Panc1 (cell line): ENCODE measurements around the gene SPRED3. TPM values are rescaled to one million over a fixed set of nuclear protein-coding genes. Genes with fewer than 3 reads are reported as not detected.

Experiments used
- ATAC-seq: fragments of 200-7000 bp; cut with Tn5 transposase; 2 replicates; pipeline ENCODE4 v1.9.1; 2020; ENCODE audit warnings: mild to moderate bottlenecking, moderate library complexity
- BruUV-seq: library from RNA; stranded (reverse); fragments of 400-500 nt; replicated peaks from 2 replicates; lab custom pipeline; 2021; lab: Mats Ljungman, UMichigan
- CTCF ChIA-PET: fragments of 300-600 bp; sonication (Branson Sonifier 250); formaldehyde crosslinking; loops from one replicate; lab custom pipeline; 2022; ENCODE audit warnings: antibody characterized with exemption; lab: Charles Lee
- POLR2A ChIA-PET: fragments of 300-600 bp; sonication (Branson Sonifier 250); formaldehyde crosslinking; loops from one replicate; lab custom pipeline; 2022; ENCODE audit warnings: antibody characterized with exemption; lab: Charles Lee
- DNase-seq: peaks from one replicate; pipeline ENCODE4 v3.0.0-alpha.2; 2010; ENCODE audit warnings: low read depth, low spot score
- H3K27ac ChIP-seq: 2 replicates; pipeline ENCODE4 v1.5.1; 2011; ENCODE audit warnings: mild to moderate bottlenecking, low read length, inconsistent platforms
- H3K27me3 ChIP-seq: fragments of 200-500 bp; sonication (Bioruptor generic); 2 replicates; pipeline ENCODE4 v1.6.0; 2014; ENCODE audit warnings: low read length, inconsistent platforms; ENCODE audit not compliant: control insufficient read depth, insufficient read depth
- H3K36me3 ChIP-seq: fragments of 200-500 bp; sonication (Bioruptor generic); 2 replicates; pipeline ENCODE4 v1.5.1; 2014; ENCODE audit warnings: inconsistent platforms, mild to moderate bottlenecking, low read length, moderate library complexity; ENCODE audit not compliant: control insufficient read depth, insufficient read depth
- H3K4me1 ChIP-seq: 2 replicates; pipeline ENCODE4 v1.5.1; 2011; ENCODE audit warnings: inconsistent platforms, mild to moderate bottlenecking, low read length, moderate library complexity; ENCODE audit not compliant: control insufficient read depth, insufficient read depth
- H3K4me3 ChIP-seq, 2 experiments: 2 replicates each; pipeline ENCODE4 v1.5.1; 2011 to 2012; ENCODE audit warnings: low read depth in 2 of 2, low read length in 2 of 2, mild to moderate bottlenecking in 2 of 2, inconsistent platforms in 1 of 2, moderate library complexity in 1 of 2
- H3K9me3 ChIP-seq: fragments of 200-500 bp; sonication (Bioruptor generic); 2 replicates; pipeline ENCODE4 v1.5.1; 2014; ENCODE audit warnings: low read depth, mild to moderate bottlenecking, inconsistent platforms, low read length, moderate library complexity; ENCODE audit not compliant: control insufficient read depth, insufficient read depth
- POLR2AphosphoS5 ChIP-seq: IDR thresholded peaks from 2 replicates; pipeline ENCODE4 v1.6.1; 2012; ENCODE audit warnings: mild to moderate bottlenecking, low read depth, low read length, moderate library complexity
- SIN3A ChIP-seq: IDR thresholded peaks from 2 replicates; pipeline ENCODE4 v1.6.1; 2012; ENCODE audit warnings: low read depth, mild to moderate bottlenecking, low read length, moderate library complexity, borderline replicate concordance; ENCODE audit not compliant: insufficient read depth
- TCF7L2 ChIP-seq: IDR thresholded peaks from 2 replicates; pipeline ENCODE4 v1.6.1; 2011; ENCODE audit warnings: mild to moderate bottlenecking, low read depth, low read length, inconsistent platforms
- in situ Hi-C: cut with HindIII; loops from 2 replicates; pipeline ENCODE4 v1.10.0; 2016; ENCODE audit warnings: low sequenced_read_pairs, low pct_unique_long_range_greater_than_20kb
- intact Hi-C: fragments of 100-400 bp; cut with micrococcal nuclease; formaldehyde crosslinking; loops from one replicate; pipeline ENCODE4 v1.10.0; 2022; ENCODE audit not compliant: unreplicated experiment
- total RNA-seq: library from RNA; stranded (reverse); gene quantifications from one replicate; pipeline ENCODE4 v1.2.1, GENCODE V29; 2021; ENCODE audit not compliant: unreplicated experiment
- TF ChIP-seq, protein P1 (sequence below), 2 experiments: IDR thresholded peaks; 2 replicates each; pipeline ENCODE4 v1.6.1; 2011 to 2012; ENCODE audit warnings: low read depth in 2 of 2, control low read depth in 1 of 2, low read length in 1 of 2, mild to moderate bottlenecking in 1 of 2, moderate library complexity in 1 of 2; ENCODE audit not compliant: insufficient read depth in 1 of 2
- TF ChIP-seq, protein P2 (sequence below): fragments of 450-650 bp; IDR thresholded peaks from 2 replicates; pipeline ENCODE4 v1.5.1; 2017; ENCODE audit warnings: mild to moderate bottlenecking

Gene SPRED3
- total RNA-seq, 1 experiment from 2014 or later = 3.8 TPM

DNA sequence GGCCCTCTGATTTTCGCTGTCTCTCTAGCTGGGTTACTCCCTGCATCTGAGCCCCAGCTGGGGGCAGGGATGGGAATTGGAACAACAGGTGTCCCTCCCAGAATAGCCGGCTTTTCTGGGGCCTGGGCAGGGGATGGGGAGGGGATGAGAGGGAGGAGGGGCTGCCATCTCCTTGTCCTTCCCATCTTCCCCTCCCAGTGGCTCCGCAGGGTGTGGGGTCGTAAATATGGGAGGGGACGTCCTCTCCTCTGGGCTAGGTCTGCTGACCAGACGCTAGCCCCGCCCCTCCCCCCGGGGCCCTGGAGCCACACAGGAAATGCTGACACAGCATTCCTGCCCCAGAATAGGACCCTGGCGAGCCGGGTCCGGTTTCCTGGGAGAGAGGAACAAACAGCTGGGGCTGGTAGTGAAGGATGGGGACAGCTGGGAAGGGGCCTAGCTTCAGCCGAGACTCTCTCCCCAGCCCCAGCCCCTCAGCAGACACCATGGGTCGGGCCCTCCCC lies 46.1 kb downstream of the SPRED3 start:
- no peaks in the 10 kb centered on the region for H3K4me1 ChIP-seq
- H3K4me3 ChIP-seq = no peak overlapping the region
- ChIA-PET CTCF (interaction anchor here (0.6 kb wide), 4 partner anchors 32 to 1644 kb away, joined by 4 to 11 read pairs (median 7); partner anchors contain the start of gene FAM98C), POLR2A (interaction anchor here (0.6 kb wide), 1 partner anchor 23 kb away, joined by 13 read pairs; no protein-coding TSS in a partner anchor)
- in situ Hi-C loops (no loop called here), intact Hi-C loops (no loop called here)
- no peaks in the 10 kb centered on the region for H3K27me3 ChIP-seq
- TF ChIP-seq SIN3A (no peak), TCF7L2 (no peak), POLR2AphosphoS5 (no peak)
- TF ChIP-seq, protein P1, sequence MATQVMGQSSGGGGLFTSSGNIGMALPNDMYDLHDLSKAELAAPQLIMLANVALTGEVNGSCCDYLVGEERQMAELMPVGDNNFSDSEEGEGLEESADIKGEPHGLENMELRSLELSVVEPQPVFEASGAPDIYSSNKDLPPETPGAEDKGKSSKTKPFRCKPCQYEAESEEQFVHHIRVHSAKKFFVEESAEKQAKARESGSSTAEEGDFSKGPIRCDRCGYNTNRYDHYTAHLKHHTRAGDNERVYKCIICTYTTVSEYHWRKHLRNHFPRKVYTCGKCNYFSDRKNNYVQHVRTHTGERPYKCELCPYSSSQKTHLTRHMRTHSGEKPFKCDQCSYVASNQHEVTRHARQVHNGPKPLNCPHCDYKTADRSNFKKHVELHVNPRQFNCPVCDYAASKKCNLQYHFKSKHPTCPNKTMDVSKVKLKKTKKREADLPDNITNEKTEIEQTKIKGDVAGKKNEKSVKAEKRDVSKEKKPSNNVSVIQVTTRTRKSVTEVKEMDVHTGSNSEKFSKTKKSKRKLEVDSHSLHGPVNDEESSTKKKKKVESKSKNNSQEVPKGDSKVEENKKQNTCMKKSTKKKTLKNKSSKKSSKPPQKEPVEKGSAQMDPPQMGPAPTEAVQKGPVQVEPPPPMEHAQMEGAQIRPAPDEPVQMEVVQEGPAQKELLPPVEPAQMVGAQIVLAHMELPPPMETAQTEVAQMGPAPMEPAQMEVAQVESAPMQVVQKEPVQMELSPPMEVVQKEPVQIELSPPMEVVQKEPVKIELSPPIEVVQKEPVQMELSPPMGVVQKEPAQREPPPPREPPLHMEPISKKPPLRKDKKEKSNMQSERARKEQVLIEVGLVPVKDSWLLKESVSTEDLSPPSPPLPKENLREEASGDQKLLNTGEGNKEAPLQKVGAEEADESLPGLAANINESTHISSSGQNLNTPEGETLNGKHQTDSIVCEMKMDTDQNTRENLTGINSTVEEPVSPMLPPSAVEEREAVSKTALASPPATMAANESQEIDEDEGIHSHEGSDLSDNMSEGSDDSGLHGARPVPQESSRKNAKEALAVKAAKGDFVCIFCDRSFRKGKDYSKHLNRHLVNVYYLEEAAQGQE (IDR thresholded peaks at IDR 0.05; ENCODE audit: insufficient read depth in 1 of 2, low read depth in 2 of 2, low read length in 1 of 2) = no peak
- TF ChIP-seq, protein P2, sequence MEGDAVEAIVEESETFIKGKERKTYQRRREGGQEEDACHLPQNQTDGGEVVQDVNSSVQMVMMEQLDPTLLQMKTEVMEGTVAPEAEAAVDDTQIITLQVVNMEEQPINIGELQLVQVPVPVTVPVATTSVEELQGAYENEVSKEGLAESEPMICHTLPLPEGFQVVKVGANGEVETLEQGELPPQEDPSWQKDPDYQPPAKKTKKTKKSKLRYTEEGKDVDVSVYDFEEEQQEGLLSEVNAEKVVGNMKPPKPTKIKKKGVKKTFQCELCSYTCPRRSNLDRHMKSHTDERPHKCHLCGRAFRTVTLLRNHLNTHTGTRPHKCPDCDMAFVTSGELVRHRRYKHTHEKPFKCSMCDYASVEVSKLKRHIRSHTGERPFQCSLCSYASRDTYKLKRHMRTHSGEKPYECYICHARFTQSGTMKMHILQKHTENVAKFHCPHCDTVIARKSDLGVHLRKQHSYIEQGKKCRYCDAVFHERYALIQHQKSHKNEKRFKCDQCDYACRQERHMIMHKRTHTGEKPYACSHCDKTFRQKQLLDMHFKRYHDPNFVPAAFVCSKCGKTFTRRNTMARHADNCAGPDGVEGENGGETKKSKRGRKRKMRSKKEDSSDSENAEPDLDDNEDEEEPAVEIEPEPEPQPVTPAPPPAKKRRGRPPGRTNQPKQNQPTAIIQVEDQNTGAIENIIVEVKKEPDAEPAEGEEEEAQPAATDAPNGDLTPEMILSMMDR = no peak
- ATAC-seq = no peak
- no TSS peak for BruUV-seq
- H3K36me3 ChIP-seq = no peaks in the 10 kb centered on the region
- DNase-seq = no peak
- no peak overlapping the region for H3K27ac ChIP-seq
- H3K9me3 ChIP-seq = no peaks in the 10 kb centered on the region

DNA sequence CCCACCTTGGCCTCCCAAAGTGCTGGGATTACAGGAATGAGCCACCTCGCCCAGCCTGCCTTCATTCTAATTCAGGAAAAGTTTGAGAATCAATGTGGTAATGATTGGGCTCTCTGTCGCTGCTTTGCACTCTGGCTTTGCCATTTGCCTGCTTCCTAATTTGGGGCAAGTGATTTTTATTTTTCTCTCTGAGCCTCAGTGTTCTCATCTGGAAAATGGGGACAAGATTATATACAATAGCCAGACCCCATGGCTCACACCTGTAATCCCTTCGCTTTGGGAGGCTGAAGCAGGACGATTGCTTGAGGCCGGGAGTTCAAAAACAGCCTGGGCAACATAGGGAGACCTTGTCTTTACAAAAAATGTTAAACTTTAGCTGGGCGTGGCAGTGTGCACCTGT lies 48.8 kb downstream of the SPRED3 start:
- POLR2A ChIA-PET = no interaction called here

More for the DNA sequence above, 48.8 kb downstream of the SPRED3 start:
- no peaks in the 10 kb centered on the region for H3K9me3 ChIP-seq
- TF ChIP-seq, protein P1 (IDR thresholded peaks at IDR 0.05; ENCODE audit: insufficient read depth in 1 of 2, low read depth in 2 of 2, low read length in 1 of 2) = no peak
- TF ChIP-seq, protein P2 = no peak
- TF ChIP-seq POLR2AphosphoS5 (no peak), TCF7L2 (no peak), SIN3A (no peak)
- H3K27ac ChIP-seq = no peak overlapping the region
- in situ Hi-C loops = no loop called here
- CTCF ChIA-PET = interaction anchor here (0.7 kb wide), 1 partner anchor 102 kb away, joined by 5 read pairs; no protein-coding TSS in a partner anchor
- H3K4me1 ChIP-seq = no peaks in the 10 kb centered on the region
- no peak overlapping the region for H3K4me3 ChIP-seq
- no peak for ATAC-seq
- no peak for DNase-seq
- intact Hi-C loops = no loop called here
- H3K27me3 ChIP-seq = no peaks in the 10 kb centered on the region
- no peaks in the 10 kb centered on the region for H3K36me3 ChIP-seq
- BruUV-seq = no TSS peak
